Lower lobe of right lung (tissue), 2 donors: ENCODE data around the gene MRPS23. TPM values are rescaled to one million over a fixed set of nuclear protein-coding genes. Genes with fewer than 3 reads are reported as not detected.

Source experiments
- ATAC-seq, 2 donors: fragments of 200-7000 bp; cut with Tn5 transposase; one replicate each; pipeline ENCODE4 v1.9.1; 2020 to 2022; ENCODE audit warnings: mild to moderate bottlenecking in 2 of 2, moderate library complexity in 2 of 2
- DNase-seq: peaks from one replicate; pipeline ENCODE4 v3.0.0-alpha.2; 2020
- H3K27ac ChIP-seq: fragments of 200-600 bp; one replicate; pipeline ENCODE4 v1.8.0; 2022
- H3K27me3 ChIP-seq: fragments of 200-600 bp; one replicate; pipeline ENCODE4 v1.8.0; 2022; ENCODE audit warnings: low read depth
- H3K36me3 ChIP-seq: fragments of 200-600 bp; one replicate; pipeline ENCODE4 v1.8.0; 2022; ENCODE audit warnings: mild to moderate bottlenecking
- H3K4me1 ChIP-seq: fragments of 200-600 bp; one replicate; pipeline ENCODE4 v1.8.0; 2022
- H3K4me3 ChIP-seq: fragments of 200-600 bp; one replicate; pipeline ENCODE4 v1.8.0; 2022; ENCODE audit warnings: mild to moderate bottlenecking
- H3K9me3 ChIP-seq: fragments of 200-600 bp; one replicate; pipeline ENCODE4 v1.8.0; 2022
- CTCF ChIP-seq: fragments of 200-600 bp; IDR thresholded peaks from one replicate; pipeline ENCODE4 v1.8.0; 2022; ENCODE audit warnings: antibody characterized with exemption, mild to moderate bottlenecking
- intact Hi-C: fragments of 100-400 bp; cut with DNase I; formaldehyde crosslinking; loops from one replicate; pipeline ENCODE4 v1.11.0; 2022
- total RNA-seq: library from RNA; stranded (reverse); fragmentation: NEBNext Ultra II Directional; extraction: Animal tissue kit (Norgen Biotek cat#: 25700); gene quantifications from one replicate; pipeline ENCODE4 v1.2.1, GENCODE V29; 2021
- donor health status: DM: no; HTN: yes; CAD: no; lungs with severe emphysema.

MRPS23 gene
- total RNA-seq, 1 donor from 2014 or later, result 35.4 TPM

GRCh38 chr17:57876866-57877237 lies 27.0 kb upstream of the MRPS23 start:
- no peak for TF ChIP-seq CTCF
- ATAC-seq (no peak), DNase-seq (no peak)
- Histone ChIP-seq H3K4me1 (peaks cover 63% of the 10 kb centered on the region), H3K9me3 (no peaks in the 10 kb centered on the region), H3K27me3 (no peaks in the 10 kb centered on the region), H3K4me3 (no peak overlapping the region), H3K36me3 (peaks cover 53% of the 10 kb centered on the region), H3K27ac (peak overlapping the region; percentile 2)
- intact Hi-C loops, result no loop called here

GRCh38 chr17:57876023-57876865 lies 26.4 kb upstream of the MRPS23 start:
- Histone ChIP-seq H3K27me3 (no peaks in the 10 kb centered on the region), H3K27ac (peak overlapping the region; percentile 78), H3K4me3 (no peak overlapping the region), H3K4me1 (peaks cover 57% of the 10 kb centered on the region), H3K9me3 (no peaks in the 10 kb centered on the region), H3K36me3 (peaks cover 57% of the 10 kb centered on the region)
- intact Hi-C loops, result no loop called here
- DNase-seq, result no peak
- no peak for TF ChIP-seq CTCF
- no peak for ATAC-seq

GRCh38 chr17:57875290-57876022 lies 25.6 kb upstream of the MRPS23 start:
- intact Hi-C loops, result no loop called here
- TF ChIP-seq CTCF, result peak; percentile 32

GRCh38 chr17:57874434-57875289 lies 24.8 kb upstream of the MRPS23 start:
- no peaks in the 10 kb centered on the region for H3K9me3 ChIP-seq
- ATAC-seq (peak; percentile 40 to 60), DNase-seq (peak; percentile 65)
- peak overlapping the region; percentile 78 for H3K27ac ChIP-seq
- H3K36me3 ChIP-seq, result peaks cover 69% of the 10 kb centered on the region
- H3K4me1 ChIP-seq, result peaks cover 50% of the 10 kb centered on the region
- H3K4me3 ChIP-seq, result peak overlapping the region; percentile 28
- H3K27me3 ChIP-seq, result no peaks in the 10 kb centered on the region
- intact Hi-C loops, result no loop called here
- TF ChIP-seq CTCF, result no peak

More at GRCh38 chr17:57875290-57876022, 25.6 kb upstream of the MRPS23 start:
- peak overlapping the region; percentile 78 for H3K27ac ChIP-seq
- peaks cover 65% of the 10 kb centered on the region for H3K36me3 ChIP-seq
- no peak overlapping the region for H3K4me3 ChIP-seq
- H3K9me3 ChIP-seq, result no peaks in the 10 kb centered on the region
- no peaks in the 10 kb centered on the region for H3K27me3 ChIP-seq
- peak; percentile 84 for DNase-seq
- peak; percentile 93 to 95 for ATAC-seq
- peaks cover 50% of the 10 kb centered on the region for H3K4me1 ChIP-seq

- Histone ChIP-seq H3K4me1 (peaks cover 48% of the 10 kb centered on the region), H3K9me3 (no peaks in the 10 kb centered on the region), H3K27me3 (no peaks in the 10 kb centered on the region), H3K36me3 (peaks cover 69% of the 10 kb centered on the region), H3K27ac (peak overlapping the region; percentile 78), H3K4me3 (peak overlapping the region; percentile 28)
- DNase-seq, result no peak
- ATAC-seq, result no peak
- intact Hi-C loops, result no loop called here
- no peak for TF ChIP-seq CTCF
Observed at GRCh38 chr17:57874058-57874419, 24.2 kb upstream of the MRPS23 start.
